CD4-positive, alpha-beta T cell (primary cell): Measurements from ENCODE around the gene JAKMIP2. TPM values are rescaled to one million over a fixed set of nuclear protein-coding genes. Genes with fewer than 3 reads are reported as not detected.

Source experiments
- ATAC-seq: fragments of 200-7000 bp; cut with Tn5 transposase; one replicate; pipeline ENCODE4 v1.10.0; 2022; ENCODE audit warnings: mild to moderate bottlenecking; ENCODE audit not compliant: poor library complexity
- CTCF ChIA-PET: fragments of 350-600 bp; sonication (Branson Sonifier 250); formaldehyde crosslinking; loops from one replicate; lab custom pipeline; 2021; ENCODE audit warnings: antibody characterized with exemption, inconsistent platforms; lab: Charles Lee
- POLR2A ChIA-PET: fragments of 350-600 bp; sonication (Branson Sonifier 250); formaldehyde crosslinking; loops from one replicate; lab custom pipeline; 2021; ENCODE audit warnings: antibody characterized with exemption, inconsistent platforms; lab: Charles Lee
- DNase-seq, 14 experiments: peaks; one replicate each; pipeline ENCODE4 v3.0.0-alpha.2; 2013 to 2020; ENCODE audit warnings: mixed read lengths in 2 of 14
- H3K27ac ChIP-seq, 2 donors: one replicate each; pipeline versions ENCODE4 v1.5.1 to v1.7.0; 2013; ENCODE audit warnings: low read length in 2 of 2, low read depth in 1 of 2, mild to moderate bottlenecking in 1 of 2
- H3K27me3 ChIP-seq, 2 experiments: 1 replicate in 1 of 2; 2 replicates in 1 of 2; pipeline versions ENCODE4 v1.6.1 to v1.7.0; 2013; ENCODE audit warnings: low read length in 2 of 2, control low read depth in 1 of 2, mild to moderate bottlenecking in 1 of 2, moderate library complexity in 1 of 2; ENCODE audit not compliant: insufficient read depth in 2 of 2, control insufficient read depth in 1 of 2
- H3K36me3 ChIP-seq: one replicate; pipeline ENCODE4 v1.6.1; 2013; ENCODE audit warnings: low read length, control low read depth; ENCODE audit not compliant: insufficient read depth
- H3K4me1 ChIP-seq: one replicate; pipeline ENCODE4 v1.6.1; 2013; ENCODE audit warnings: low read length, control low read depth; ENCODE audit not compliant: insufficient read depth
- H3K4me3 ChIP-seq: one replicate; pipeline ENCODE4 v1.5.1; 2013; ENCODE audit warnings: mild to moderate bottlenecking, low read length, moderate library complexity
- H3K9me3 ChIP-seq, 2 experiments: 1 replicate in 1 of 2; 2 replicates in 1 of 2; pipeline versions ENCODE4 v1.6.1 to v1.7.0; 2013; ENCODE audit warnings: low read length in 2 of 2, mild to moderate bottlenecking in 2 of 2, control low read depth in 1 of 2, moderate library complexity in 1 of 2; ENCODE audit not compliant: control insufficient read depth in 1 of 2, insufficient read depth in 1 of 2
- H3K27ac Mint-ChIP-seq: one replicate; pipeline ENCODE4 v1.8.0; 2020; ENCODE audit warnings: mixed read lengths
- H3K27me3 Mint-ChIP-seq: one replicate; pipeline ENCODE4 v1.8.0; 2021; ENCODE audit warnings: mixed read lengths
- H3K36me3 Mint-ChIP-seq: one replicate; pipeline ENCODE4 v1.8.0; 2021; ENCODE audit warnings: low read depth, mixed read lengths
- H3K4me1 Mint-ChIP-seq: one replicate; pipeline ENCODE4 v1.8.0; 2021; ENCODE audit warnings: low read depth, mixed read lengths
- H3K4me3 Mint-ChIP-seq: one replicate; pipeline ENCODE4 v1.8.0; 2020; ENCODE audit warnings: mild to moderate bottlenecking, mixed read lengths
- H3K9me3 Mint-ChIP-seq: one replicate; pipeline ENCODE4 v1.8.0; 2020; ENCODE audit warnings: mixed read lengths
- CTCF ChIP-seq: fragments of 200-600 bp; IDR thresholded peaks from one replicate; pipeline ENCODE4 v1.8.0; 2022; ENCODE audit warnings: antibody characterized with exemption, mild to moderate bottlenecking
- intact Hi-C, 2 experiments: fragments of 100-400 bp; cut with DNase I in 1 of 2; cut with micrococcal nuclease in 1 of 2; formaldehyde crosslinking; loops; one replicate each; pipeline versions ENCODE4 v1.15.1 to v1.9.0; 2023 to 2025; cut with DNase I, micrococcal nuclease
- total RNA-seq, 174 experiments: library from RNA in 2 of 174; stranded (reverse) in 2 of 174; gene quantifications; one replicate each; pipeline ENCODE4 v1.2.3 and lab custom pipeline; 2021 to 2026

JAKMIP2 gene
- total RNA-seq, 2 experiments from 2014 or later: 0.74 to 1.3 TPM

GRCh38 chr5:147673266-147673665 is 109.3 kb downstream of the JAKMIP2 start:
- Histone ChIP-seq H3K27me3 (no peaks in the 10 kb centered on the region), H3K4me1 (no peaks in the 10 kb centered on the region), H3K9me3 (peaks cover 0 to 5% of the 10 kb centered on the region in 2 experiments), H3K36me3 (no peaks in the 10 kb centered on the region), H3K4me3 (no peak overlapping the region), H3K27ac (no peak overlapping the region)
- intact Hi-C loops: no loop called here
- Mint-ChIP-seq H3K9me3 (no peaks in the 10 kb centered on the region), H3K36me3 (no peaks in the 10 kb centered on the region), H3K4me1 (no peaks in the 10 kb centered on the region), H3K27me3 (no peaks in the 10 kb centered on the region), H3K4me3 (no peak overlapping the region), H3K27ac (no peak overlapping the region)
- CTCF ChIA-PET: no interaction called here
- DNase-seq (no peak), ATAC-seq (no peak)
- TF ChIP-seq CTCF: no peak
- POLR2A ChIA-PET: no interaction called here

- no peaks in the 10 kb centered on the region for H3K9me3 Mint-ChIP-seq
- H3K4me3 Mint-ChIP-seq: no peak overlapping the region
- no peak overlapping the region for H3K27ac Mint-ChIP-seq
- H3K27me3 Mint-ChIP-seq: no peaks in the 10 kb centered on the region
- H3K36me3 ChIP-seq: no peaks in the 10 kb centered on the region
- ATAC-seq (no peak), DNase-seq (no peak)
- CTCF ChIA-PET: no interaction called here
- no peak for TF ChIP-seq CTCF
- POLR2A ChIA-PET: no interaction called here
- no peak overlapping the region for H3K4me3 ChIP-seq
- no peak overlapping the region for H3K27ac ChIP-seq
- no peaks in the 10 kb centered on the region for H3K36me3 Mint-ChIP-seq
- intact Hi-C loops: no loop called here
- no peaks in the 10 kb centered on the region for H3K4me1 Mint-ChIP-seq
- no peaks in the 10 kb centered on the region for H3K4me1 ChIP-seq
- no peaks in the 10 kb centered on the region for H3K27me3 ChIP-seq
- peaks cover 0 to 5% of the 10 kb centered on the region in 2 experiments for H3K9me3 ChIP-seq
Measured at GRCh38 chr5:147671365-147671764, 111.2 kb downstream of the JAKMIP2 start.

GRCh38 chr5:147670815-147671214 is 111.7 kb downstream of the JAKMIP2 start:
- H3K27me3 Mint-ChIP-seq: no peaks in the 10 kb centered on the region
- H3K4me1 ChIP-seq: no peaks in the 10 kb centered on the region
- no peaks in the 10 kb centered on the region for H3K36me3 Mint-ChIP-seq
- H3K9me3 Mint-ChIP-seq: no peaks in the 10 kb centered on the region
- ChIA-PET CTCF (no interaction called here), POLR2A (no interaction called here)
- H3K4me1 Mint-ChIP-seq: no peaks in the 10 kb centered on the region
- no peak overlapping the region for H3K4me3 Mint-ChIP-seq
- ATAC-seq (no peak), DNase-seq (no peak)
- H3K27ac Mint-ChIP-seq: no peak overlapping the region
- intact Hi-C loops: no loop called here
- no peaks in the 10 kb centered on the region for H3K36me3 ChIP-seq
- peaks cover 0 to under 1% of the 10 kb centered on the region in 2 experiments for H3K9me3 ChIP-seq
- H3K4me3 ChIP-seq: no peak overlapping the region
- H3K27ac ChIP-seq: no peak overlapping the region
- TF ChIP-seq CTCF: no peak
- H3K27me3 ChIP-seq: no peaks in the 10 kb centered on the region
